CD1c-positive myeloid dendritic cell (primary cell): ENCODE results near the gene TNFAIP8L2.
A peak's percentile ranks its signal among the peaks of the same experiment; 100 is the strongest.

Experiments used
- DNase-seq: peaks from one replicate; pipeline ENCODE4 v3.0.0-alpha.2; 2016; ENCODE audit errors: extremely low spot score

TNFAIP8L2 gene

GRCh38 chr1:151156515-151156819 lies at the start of gene TNFAIP8L2:
Gene TNFAIP8L2 (plus strand): TSS chr1:151156649. CDS start chr1:151158698, 2,049 bp downstream.
- DNase-seq: peak; percentile 84

GRCh38 chr1:151106894-151107293 lies 49.6 kb upstream of the TNFAIP8L2 start:
- DNase-seq: no peak

- no peak for DNase-seq
Measured at GRCh38 chr1:151108331-151108730, 48.1 kb upstream of the TNFAIP8L2 start.

GRCh38 chr1:151113877-151114276 lies 42.6 kb upstream of the TNFAIP8L2 start:
- no peak for DNase-seq

GRCh38 chr1:151124763-151125403 lies 31.6 kb upstream of the TNFAIP8L2 start:
- no peak for DNase-seq

- DNase-seq: no peak
Measured at GRCh38 chr1:151128800-151129199, 27.6 kb upstream of the TNFAIP8L2 start.

- DNase-seq: peak; percentile 71
Measured at GRCh38 chr1:151130987-151131586, 25.4 kb upstream of the TNFAIP8L2 start.

- DNase-seq: no peak
Measured at GRCh38 chr1:151131701-151132334, 24.6 kb upstream of the TNFAIP8L2 start.

GRCh38 chr1:151132335-151133017 lies 24.0 kb upstream of the TNFAIP8L2 start:
- no peak for DNase-seq

GRCh38 chr1:151133018-151133806 lies 23.2 kb upstream of the TNFAIP8L2 start:
- DNase-seq: no peak

GRCh38 chr1:151134396-151134795 lies 22.1 kb upstream of the TNFAIP8L2 start:
- no peak for DNase-seq

- no peak for DNase-seq
Measured at GRCh38 chr1:151134991-151135390, 21.5 kb upstream of the TNFAIP8L2 start.

GRCh38 chr1:151135433-151136385 lies 20.7 kb upstream of the TNFAIP8L2 start:
- no peak for DNase-seq

GRCh38 chr1:151137789-151138188 lies 18.7 kb upstream of the TNFAIP8L2 start:
- no peak for DNase-seq

GRCh38 chr1:151142411-151143056 lies 13.9 kb upstream of the TNFAIP8L2 start:
- no peak for DNase-seq

- DNase-seq: no peak
Measured at GRCh38 chr1:151143057-151143435, 13.4 kb upstream of the TNFAIP8L2 start.

- no peak for DNase-seq
Measured at GRCh38 chr1:151143986-151144385, 12.5 kb upstream of the TNFAIP8L2 start.

GRCh38 chr1:151144474-151145303 lies 11.8 kb upstream of the TNFAIP8L2 start:
- no peak for DNase-seq

- DNase-seq: no peak
Measured at GRCh38 chr1:151145304-151146071, 11.0 kb upstream of the TNFAIP8L2 start.
